Measurements from ENCODE around the gene ZNF827.

DNA sequence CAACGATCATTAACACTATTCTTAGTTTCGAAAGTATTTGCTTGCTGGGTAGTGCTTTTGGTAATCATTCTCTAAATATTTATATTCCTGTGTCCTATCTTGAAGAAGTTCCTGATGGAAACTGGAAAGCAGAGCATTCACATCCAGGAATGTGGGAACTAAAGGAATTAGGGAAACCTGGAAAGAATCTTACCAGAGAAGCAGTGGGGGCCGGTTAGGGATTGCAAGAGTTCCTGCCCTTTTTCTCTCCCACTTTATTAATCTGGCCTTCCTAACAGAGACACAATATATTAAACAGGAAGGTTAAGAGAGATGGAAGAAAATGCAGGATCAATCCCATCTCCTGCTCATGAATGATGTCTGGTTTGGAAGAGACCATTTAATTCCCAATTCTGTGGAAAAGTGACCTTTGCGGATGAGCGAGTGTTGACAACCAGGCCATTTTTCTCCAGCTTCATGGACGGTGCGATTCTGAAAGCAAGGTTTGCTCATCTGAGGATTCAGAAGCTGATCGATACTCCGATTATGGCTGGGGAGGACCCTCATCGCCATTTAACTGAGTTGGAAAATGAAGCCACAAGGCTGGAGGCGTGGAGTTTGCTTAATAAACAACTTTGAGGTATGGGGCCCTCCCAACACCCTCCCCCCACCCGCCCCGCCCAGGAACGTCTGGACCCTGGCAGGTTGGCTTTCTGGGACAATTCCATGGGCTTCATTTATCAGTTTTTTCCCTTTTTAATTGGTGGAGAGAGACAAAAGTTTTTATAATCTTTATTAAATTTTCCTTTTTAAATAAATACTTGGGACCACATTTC is 206.4 kb downstream of the ZNF827 start:
- TF ChIP-seq, protein P1, sequence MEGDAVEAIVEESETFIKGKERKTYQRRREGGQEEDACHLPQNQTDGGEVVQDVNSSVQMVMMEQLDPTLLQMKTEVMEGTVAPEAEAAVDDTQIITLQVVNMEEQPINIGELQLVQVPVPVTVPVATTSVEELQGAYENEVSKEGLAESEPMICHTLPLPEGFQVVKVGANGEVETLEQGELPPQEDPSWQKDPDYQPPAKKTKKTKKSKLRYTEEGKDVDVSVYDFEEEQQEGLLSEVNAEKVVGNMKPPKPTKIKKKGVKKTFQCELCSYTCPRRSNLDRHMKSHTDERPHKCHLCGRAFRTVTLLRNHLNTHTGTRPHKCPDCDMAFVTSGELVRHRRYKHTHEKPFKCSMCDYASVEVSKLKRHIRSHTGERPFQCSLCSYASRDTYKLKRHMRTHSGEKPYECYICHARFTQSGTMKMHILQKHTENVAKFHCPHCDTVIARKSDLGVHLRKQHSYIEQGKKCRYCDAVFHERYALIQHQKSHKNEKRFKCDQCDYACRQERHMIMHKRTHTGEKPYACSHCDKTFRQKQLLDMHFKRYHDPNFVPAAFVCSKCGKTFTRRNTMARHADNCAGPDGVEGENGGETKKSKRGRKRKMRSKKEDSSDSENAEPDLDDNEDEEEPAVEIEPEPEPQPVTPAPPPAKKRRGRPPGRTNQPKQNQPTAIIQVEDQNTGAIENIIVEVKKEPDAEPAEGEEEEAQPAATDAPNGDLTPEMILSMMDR (IDR thresholded peaks at IDR 0.05) = no peak
- TF ChIP-seq POLR2A (IDR thresholded peaks at IDR 0.05) (no peak), POLR2AphosphoS5 (IDR thresholded peaks at IDR 0.05) (peak; percentile 5), EP300 (IDR thresholded peaks at IDR 0.05) (no peak)

Data from gastroesophageal sphincter (tissue), 3 donors.